GM19328 (cell line): Measurements from ENCODE around the gene ANGPTL8.

Source experiments
- ATAC-seq: cut with Tn5 transposase; IDR thresholded peaks from one replicate; pipeline ENCODE4 v1.9.1; 2021; ENCODE audit warnings: mild to moderate bottlenecking, moderate library complexity; ENCODE audit not compliant: unreplicated experiment

Gene ANGPTL8

GRCh38 chr19:11203194-11204075, 36.0 kb upstream of the ANGPTL8 start:
- no peak for ATAC-seq

DNA sequence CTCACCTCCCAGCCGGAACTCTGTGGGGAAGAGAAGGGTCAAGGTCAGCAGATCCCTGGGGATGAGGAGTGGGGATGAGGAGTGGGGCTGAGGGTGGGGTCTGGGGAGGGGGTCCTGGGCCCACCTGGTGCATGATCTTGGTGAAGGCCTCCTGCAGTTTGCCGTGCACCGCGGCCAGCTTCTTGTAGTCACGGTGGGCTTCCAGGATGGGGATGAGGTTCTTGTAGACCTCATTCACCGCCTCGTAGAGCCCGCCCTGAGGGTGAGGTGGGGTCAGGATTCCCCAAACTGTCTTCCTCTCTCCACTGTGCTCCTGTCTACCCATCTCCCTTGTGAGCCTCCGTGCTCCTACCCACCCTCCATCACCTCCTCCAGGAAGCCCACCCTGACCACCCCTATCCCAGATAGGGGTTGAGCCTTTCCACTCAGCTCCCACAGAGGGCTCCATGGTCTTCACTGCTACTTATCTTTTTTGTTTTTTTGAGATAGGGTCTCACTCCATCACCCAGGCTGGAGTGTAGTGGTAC, 35.3 kb upstream of the ANGPTL8 start:
- ATAC-seq, result no peak

DNA sequence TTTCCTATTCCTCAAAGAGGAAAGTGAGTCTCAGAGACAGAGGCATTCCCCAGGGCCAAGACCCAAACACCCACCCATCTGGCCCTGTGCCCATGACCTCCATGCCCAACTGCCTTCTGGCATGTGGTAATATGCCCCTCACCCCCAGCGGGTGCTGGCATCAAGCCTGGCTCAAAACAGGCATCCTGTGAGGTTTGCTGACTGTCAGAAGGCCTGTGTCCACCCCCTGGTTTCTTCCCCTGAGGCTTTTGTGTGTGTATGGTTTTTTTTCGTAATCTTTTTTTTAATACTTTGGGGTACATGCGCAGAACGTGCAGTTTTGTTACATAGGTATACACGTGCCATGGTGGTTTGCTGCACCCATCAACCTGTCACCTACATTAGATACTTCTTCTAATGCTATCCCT, 34.5 kb upstream of the ANGPTL8 start:
- no peak for ATAC-seq

DNA sequence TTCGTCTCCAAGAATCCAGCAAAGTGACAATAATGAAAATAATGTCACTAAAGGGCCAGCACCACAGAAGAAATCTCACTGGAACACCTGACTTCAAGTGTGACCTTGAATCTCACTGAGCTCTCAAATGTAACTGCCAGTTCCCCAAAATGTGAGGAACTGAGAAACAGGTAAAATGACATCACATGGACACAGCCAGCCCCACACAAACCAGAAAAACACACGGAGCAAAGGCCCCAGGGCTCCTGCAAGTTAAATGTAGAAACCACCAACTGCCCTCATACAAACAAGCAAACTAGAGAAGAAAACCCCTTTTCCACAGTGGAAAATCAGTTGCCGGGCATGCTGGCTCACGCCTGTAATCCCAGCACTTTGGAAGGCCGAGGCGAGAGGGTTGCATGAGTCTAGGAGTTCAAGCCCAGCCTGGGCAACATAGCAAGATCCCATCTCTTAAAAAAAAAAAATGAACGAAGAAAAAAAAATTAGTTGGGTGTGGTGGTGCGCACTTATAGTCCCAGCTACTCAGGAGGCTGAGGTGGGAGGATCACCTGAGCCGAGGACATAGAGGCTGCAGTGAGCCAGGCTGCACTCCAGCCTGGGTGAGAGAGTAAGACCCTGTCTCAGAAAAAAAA, 33.4 kb upstream of the ANGPTL8 start:
- no peak for ATAC-seq

- ATAC-seq, result no peak
Observed at GRCh38 chr19:11208561-11209471, 30.6 kb upstream of the ANGPTL8 start.

DNA sequence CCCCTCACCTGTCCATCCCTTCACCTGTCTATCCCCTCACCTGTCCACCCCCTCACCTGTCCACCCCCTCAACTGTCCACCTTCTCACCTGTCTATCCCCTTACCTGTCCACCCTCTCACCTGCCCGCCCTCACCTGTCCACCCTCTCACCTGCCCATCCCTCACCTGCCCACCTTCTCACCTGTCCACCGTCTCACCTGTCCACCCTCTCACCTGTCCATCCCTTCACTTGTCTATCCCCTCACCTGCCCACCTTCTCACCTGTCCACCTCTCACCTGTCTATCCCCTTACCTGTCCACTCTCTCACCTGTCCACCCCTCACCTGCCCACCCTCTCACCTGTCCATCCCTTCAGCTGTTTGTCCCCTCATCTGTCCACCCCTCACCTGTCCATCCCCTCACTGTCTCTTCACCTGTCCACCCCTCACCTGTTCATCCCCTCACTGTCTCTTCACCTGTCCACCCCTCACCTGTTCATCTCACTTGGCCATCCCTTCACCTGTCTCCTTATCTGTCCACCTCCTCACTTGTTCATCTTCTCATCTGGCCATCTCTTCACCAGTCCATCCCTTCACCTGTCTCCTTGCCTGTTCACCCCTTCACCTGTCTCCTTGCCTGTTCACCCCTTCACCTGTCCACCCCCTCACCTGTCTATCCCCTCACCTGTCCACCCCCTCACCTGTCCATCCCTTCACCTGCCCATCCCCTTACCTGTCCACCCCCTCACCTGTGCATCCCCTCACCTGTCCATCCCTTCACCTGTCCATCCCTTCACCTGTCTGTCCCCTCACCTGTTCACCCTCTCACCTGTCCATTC, 29.4 kb upstream of the ANGPTL8 start:
- no peak for ATAC-seq

DNA sequence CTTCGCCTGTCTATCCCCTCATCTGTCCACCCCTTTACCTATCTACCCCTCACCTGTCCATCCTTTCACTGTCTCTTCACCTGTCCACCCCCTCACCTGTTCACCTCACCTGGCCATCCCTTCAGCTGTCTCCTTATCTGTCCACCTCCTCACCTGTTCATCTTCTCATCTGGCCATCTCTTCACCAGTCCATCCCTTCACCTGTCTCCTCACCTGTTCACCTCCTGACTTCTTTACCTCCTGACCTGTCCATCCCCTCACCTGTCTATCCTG, 28.8 kb upstream of the ANGPTL8 start:
- ATAC-seq, result no peak

DNA sequence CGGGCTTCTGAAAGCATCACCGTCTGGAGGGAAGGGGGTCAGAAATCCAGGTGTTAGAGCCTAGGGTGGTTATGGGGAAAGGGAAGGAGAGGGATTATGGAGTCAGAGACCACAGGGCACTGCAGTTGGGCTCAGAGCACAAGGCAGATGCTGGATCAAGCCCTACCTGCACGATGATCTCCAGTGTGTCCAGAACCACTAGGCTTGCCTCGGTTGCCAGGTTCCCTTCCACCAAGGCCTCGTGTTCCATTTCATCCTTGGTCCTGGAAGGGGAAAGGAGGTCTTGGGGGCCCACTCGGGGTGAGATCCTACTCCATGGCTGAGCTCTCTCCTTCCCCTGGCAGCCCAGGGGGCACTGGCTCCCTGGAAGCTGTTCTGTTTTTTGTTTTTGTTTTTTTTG, 25.0 kb upstream of the ANGPTL8 start:
- no peak for ATAC-seq

- no peak for ATAC-seq
Observed at GRCh38 chr19:11221082-11221598, 18.3 kb upstream of the ANGPTL8 start.

- ATAC-seq, result no peak
Observed at GRCh38 chr19:11223200-11223599, 16.2 kb upstream of the ANGPTL8 start.

DNA sequence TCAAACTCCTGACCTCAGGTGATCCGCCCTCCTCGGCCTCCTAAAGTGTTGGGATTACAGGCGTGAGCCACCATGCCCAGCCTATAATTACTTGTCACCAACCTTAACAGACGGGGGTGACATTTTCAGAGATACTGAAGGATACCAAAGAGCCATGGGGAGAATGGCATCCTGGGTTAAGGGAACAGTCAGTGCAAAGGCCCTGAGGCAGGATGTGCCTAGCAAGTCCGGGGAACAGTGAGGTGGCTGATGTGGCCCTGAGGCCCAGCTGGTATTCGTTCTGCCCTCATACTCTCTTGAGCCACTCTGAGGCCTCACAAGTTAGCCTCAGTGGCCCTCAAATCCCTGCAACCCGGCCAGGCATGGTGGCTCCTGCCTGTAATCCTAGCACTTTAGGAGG, 15.0 kb upstream of the ANGPTL8 start:
- ATAC-seq, result no peak

DNA sequence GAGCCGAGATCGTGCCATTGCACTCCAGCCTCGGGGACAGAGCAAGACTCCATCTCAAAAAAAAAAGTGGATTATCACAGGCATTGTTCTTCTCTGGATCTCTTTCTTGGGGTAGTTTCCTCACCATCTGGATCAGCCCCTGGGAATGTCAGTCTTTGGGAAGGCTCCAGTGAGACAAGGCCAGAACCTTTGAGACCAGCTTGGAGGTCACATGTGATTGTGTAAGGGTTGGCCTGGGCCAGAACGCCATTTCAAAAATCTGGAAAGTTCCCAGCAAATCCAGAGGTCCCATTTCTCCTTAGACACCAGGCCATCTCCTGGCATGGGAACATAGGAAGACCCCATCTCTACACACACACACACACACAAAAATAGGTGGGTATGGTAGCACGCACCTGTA, 14.2 kb upstream of the ANGPTL8 start:
- no peak for ATAC-seq

DNA sequence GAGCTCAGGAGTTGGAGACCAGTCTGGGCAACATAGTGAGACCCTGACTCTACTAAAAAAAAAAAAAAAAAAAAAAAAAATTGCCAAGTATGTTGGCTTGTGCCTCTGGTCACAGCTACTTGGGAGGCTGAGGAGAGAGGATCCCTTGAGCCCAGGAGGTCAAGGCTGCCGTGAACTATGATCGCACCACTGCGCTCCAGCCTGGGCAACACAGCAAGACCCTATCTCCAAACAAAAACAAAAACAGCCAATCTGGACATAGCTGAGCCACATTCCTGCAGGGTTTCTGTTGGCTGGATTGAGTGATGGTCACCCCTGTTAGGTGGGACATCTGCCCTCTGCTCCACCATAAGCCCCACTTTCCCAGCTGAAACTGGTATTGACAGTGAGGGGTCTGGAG, 13.6 kb upstream of the ANGPTL8 start:
- ATAC-seq, result no peak

- no peak for ATAC-seq
Observed at GRCh38 chr19:11226716-11227166, 12.7 kb upstream of the ANGPTL8 start.

GRCh38 chr19:11227195-11227886, 12.1 kb upstream of the ANGPTL8 start:
- no peak for ATAC-seq

GRCh38 chr19:11230621-11231386, 8.6 kb upstream of the ANGPTL8 start:
- no peak for ATAC-seq

GRCh38 chr19:11232555-11232954, 6.9 kb upstream of the ANGPTL8 start:
- ATAC-seq, result no peak

- no peak for ATAC-seq
Observed at GRCh38 chr19:11233073-11233472, 6.3 kb upstream of the ANGPTL8 start.
